CD14-positive monocyte (primary cell): ENCODE data around the gene C8B. TPM values are rescaled to one million over a fixed set of nuclear protein-coding genes. Genes with fewer than 3 reads are reported as not detected.

Experiments
- DNase-seq, 3 donors: peaks; one replicate each; pipeline ENCODE4 v3.0.0-alpha.2; 2011 to 2022
- H2AFZ ChIP-seq: 2 replicates; pipeline ENCODE4 v1.6.0; 2012; ENCODE audit warnings: mild to moderate bottlenecking, low read depth, low read length, inconsistent platforms; ENCODE audit not compliant: insufficient read depth, poor library complexity, severe bottlenecking
- H3K27ac ChIP-seq, 2 donors: 1 replicate in 1 of 2; 2 replicates in 1 of 2; pipeline ENCODE4 v1.5.1; 2012 to 2013; ENCODE audit warnings: low read length in 2 of 2, control low read depth in 1 of 2, inconsistent platforms in 1 of 2, low read depth in 1 of 2, mild to moderate bottlenecking in 1 of 2
- H3K27me3 ChIP-seq, 2 donors: one replicate each; pipeline versions ENCODE4 v1.6.0 to v1.6.1; 2011 to 2013; ENCODE audit warnings: low read length in 2 of 2; ENCODE audit not compliant: control insufficient read depth in 2 of 2, insufficient read depth in 2 of 2
- H3K36me3 ChIP-seq, 2 donors: replicated peaks in 1 of 2; 1 replicate in 1 of 2; 2 replicates in 1 of 2; pipeline versions ENCODE4 v1.5.1 to v1.6.1; 2012 to 2013; ENCODE audit warnings: low read length in 2 of 2, control low read depth in 1 of 2, inconsistent platforms in 1 of 2, mild to moderate bottlenecking in 1 of 2; ENCODE audit not compliant: insufficient read depth in 2 of 2, control insufficient read depth in 1 of 2
- H3K4me1 ChIP-seq, 2 donors: 1 replicate in 1 of 2; 2 replicates in 1 of 2; pipeline versions ENCODE4 v1.5.1 to v1.6.1; 2012 to 2013; ENCODE audit warnings: low read length in 2 of 2, control low read depth in 1 of 2, inconsistent platforms in 1 of 2, mild to moderate bottlenecking in 1 of 2, moderate library complexity in 1 of 2; ENCODE audit not compliant: insufficient read depth in 2 of 2, control insufficient read depth in 1 of 2
- H3K4me2 ChIP-seq: replicated peaks from 2 replicates; pipeline ENCODE3; 2012; ENCODE audit warnings: low read length, moderate library complexity, mild to moderate bottlenecking; ENCODE audit not compliant: poor library complexity, severe bottlenecking; ENCODE audit errors: extremely low read depth
- H3K4me3 ChIP-seq, 3 experiments: fragments of 200-600 bp in 1 of 3; sonication (generic) in 1 of 3; replicated peaks in 1 of 3; 1 replicate in 2 of 3; 2 replicates in 1 of 3; pipeline ENCODE4 v1.5.1; 2011 to 2013; ENCODE audit warnings: low read length in 3 of 3, mild to moderate bottlenecking in 3 of 3, control low read depth in 2 of 3, low read depth in 2 of 3, inconsistent platforms in 1 of 3, moderate library complexity in 1 of 3
- H3K79me2 ChIP-seq: 2 replicates; pipeline ENCODE4 v1.6.0; 2012; ENCODE audit warnings: mild to moderate bottlenecking, control low read depth, inconsistent platforms, low read length, moderate library complexity; ENCODE audit not compliant: insufficient read depth
- H3K9ac ChIP-seq: 2 replicates; pipeline ENCODE4 v1.6.0; 2017; ENCODE audit warnings: low read length, mild to moderate bottlenecking; ENCODE audit not compliant: insufficient read depth, poor library complexity, severe bottlenecking
- H3K9me3 ChIP-seq, 2 donors: replicated peaks in 1 of 2; 1 replicate in 1 of 2; 2 replicates in 1 of 2; pipeline versions ENCODE4 v1.5.1 to v1.6.1; 2012 to 2013; ENCODE audit warnings: low read length in 2 of 2, control low read depth in 1 of 2; ENCODE audit not compliant: control insufficient read depth in 1 of 2, insufficient read depth in 1 of 2
- H4K20me1 ChIP-seq: 2 replicates; pipeline ENCODE4 v1.6.0; 2012; ENCODE audit warnings: mild to moderate bottlenecking, low read length, control low read depth, moderate library complexity; ENCODE audit not compliant: insufficient read depth
- H3K27ac Mint-ChIP-seq, 7 donors: one replicate each; pipeline ENCODE4 v1.8.0; 2020; ENCODE audit warnings: mild to moderate bottlenecking in 7 of 7, mixed read lengths in 7 of 7, moderate library complexity in 6 of 7, inconsistent platforms in 2 of 7
- H3K27me3 Mint-ChIP-seq, 3 donors: one replicate each; pipeline ENCODE4 v1.8.0; 2021 to 2022; ENCODE audit warnings: low read depth in 3 of 3, mild to moderate bottlenecking in 3 of 3, mixed read lengths in 3 of 3, moderate library complexity in 3 of 3, inconsistent platforms in 1 of 3
- H3K36me3 Mint-ChIP-seq, 2 donors: one replicate each; pipeline ENCODE4 v1.8.0; 2020; ENCODE audit warnings: mixed read lengths in 2 of 2, inconsistent platforms in 1 of 2, mild to moderate bottlenecking in 1 of 2
- H3K4me1 Mint-ChIP-seq: one replicate; pipeline ENCODE4 v1.8.0; 2020; ENCODE audit warnings: mild to moderate bottlenecking, mixed read lengths
- H3K4me3 Mint-ChIP-seq, 2 donors: one replicate each; pipeline ENCODE4 v1.8.0; 2020; ENCODE audit warnings: mild to moderate bottlenecking in 2 of 2, mixed read lengths in 2 of 2, moderate library complexity in 1 of 2
- H3K9me3 Mint-ChIP-seq, 7 donors: one replicate each; pipeline ENCODE4 v1.8.0; 2020 to 2022; ENCODE audit warnings: mixed read lengths in 7 of 7, mild to moderate bottlenecking in 6 of 7, moderate library complexity in 6 of 7, inconsistent platforms in 2 of 7
- CTCF ChIP-seq: fragments of 200-600 bp; IDR thresholded peaks from one replicate; pipeline ENCODE4 v1.8.0; 2022; ENCODE audit warnings: antibody characterized with exemption, mild to moderate bottlenecking
- WGBS: methylation state at CpG from one replicate; pipeline ENCODE4 v1.1.5; 2013; ENCODE audit warnings: missing lambda C conversion rate; ENCODE audit not compliant: insufficient coverage; 5-methylcytosine and 5-hydroxymethylcytosine counted together
- intact Hi-C, 2 donors: fragments of 100-400 bp; cut with micrococcal nuclease; formaldehyde crosslinking; loops; one replicate each; pipeline versions ENCODE4 v1.15.0 to v1.15.1; 2023
- polyA plus RNA-seq, 3 donors: library from polyadenylated mRNA; depleted of rRNA in 1 of 3; unstranded in 2 of 3; stranded (reverse) in 1 of 3; fragments of 300-500 nt in 2 of 3; fragments of >200 nt in 1 of 3; fragmentation: Illumina TruSeq in 2 of 3; gene quantifications; 1 replicate in 2 of 3; 2 replicates in 1 of 3; pipeline ENCODE4 v1.2.3, GENCODE V29; 2012 to 2021

C8B gene
- polyA plus RNA-seq, 3 donors = not detected

GRCh38 chr1:56904663-56905397 lies 61.0 kb downstream of the C8B start:
- Histone ChIP-seq H3K4me3 (no peak overlapping the region), H2AFZ (no peak overlapping the region), H3K9me3 (no peaks in the 10 kb centered on the region), H3K36me3 (no peaks in the 10 kb centered on the region), H3K27ac (no peak overlapping the region), H3K9ac (no peak overlapping the region), H3K4me2 (no peak overlapping the region), H4K20me1 (no peaks in the 10 kb centered on the region), H3K79me2 (no peaks in the 10 kb centered on the region), H3K4me1 (peaks cover 12% of the 10 kb centered on the region in 2 donors), H3K27me3 (no peaks in the 10 kb centered on the region)
- peaks cover 21% of the 10 kb centered on the region for H3K4me1 Mint-ChIP-seq
- H3K27ac Mint-ChIP-seq = no peak overlapping the region
- TF ChIP-seq CTCF = no peak
- peaks cover 0 to 12% (median 3%) of the 10 kb centered on the region in 7 donors for H3K9me3 Mint-ChIP-seq
- intact Hi-C loops = no loop called here
- peaks cover 0 to 10% (median 6%) of the 10 kb centered on the region in 3 donors for H3K27me3 Mint-ChIP-seq
- no peaks in the 10 kb centered on the region for H3K36me3 Mint-ChIP-seq
- no peak overlapping the region for H3K4me3 Mint-ChIP-seq
- no peak for DNase-seq
- 60% methylated on average over 2 of the region's 2 CpGs for WGBS

- no peaks in the 10 kb centered on the region for H4K20me1 ChIP-seq
- 90% methylated on average over 1 of the region's 1 CpG for WGBS
These were observed 62.0 kb downstream of the C8B start for GRCh38 chr1:56903778-56904177.

More at GRCh38 chr1:56903778-56904177, 62.0 kb downstream of the C8B start:
- no peak overlapping the region for H3K4me3 ChIP-seq
- DNase-seq = no peak
- H3K79me2 ChIP-seq = no peaks in the 10 kb centered on the region
- no peak overlapping the region for H2AFZ ChIP-seq
- peaks cover 1 to 2% of the 10 kb centered on the region in 2 donors for H3K4me1 ChIP-seq
- H3K27ac ChIP-seq = no peak overlapping the region
- no peak overlapping the region for H3K4me2 ChIP-seq
- H3K9ac ChIP-seq = no peak overlapping the region
- H3K4me3 Mint-ChIP-seq = no peak overlapping the region
- peaks cover 11% of the 10 kb centered on the region for H3K4me1 Mint-ChIP-seq
- H3K9me3 ChIP-seq = no peaks in the 10 kb centered on the region
- peak overlapping the region in 1 of 7 donors; percentile 7 for H3K27ac Mint-ChIP-seq
- no peaks in the 10 kb centered on the region for H3K27me3 ChIP-seq
- H3K36me3 Mint-ChIP-seq = no peaks in the 10 kb centered on the region
- no peaks in the 10 kb centered on the region for H3K36me3 ChIP-seq
- H3K9me3 Mint-ChIP-seq = peaks cover 0 to 12% (median 3%) of the 10 kb centered on the region in 7 donors
- TF ChIP-seq CTCF = no peak
- intact Hi-C loops = no loop called here
- peaks cover 0 to 10% (median 6%) of the 10 kb centered on the region in 3 donors for H3K27me3 Mint-ChIP-seq
